ENCODE data around the gene SLC6A20. TPM values are rescaled to one million over a fixed set of nuclear protein-coding genes. Genes with fewer than 3 reads are reported as not detected.

Gene SLC6A20
- total RNA-seq, 1 donor from 2014 or later, result 0.75 TPM

DNA sequence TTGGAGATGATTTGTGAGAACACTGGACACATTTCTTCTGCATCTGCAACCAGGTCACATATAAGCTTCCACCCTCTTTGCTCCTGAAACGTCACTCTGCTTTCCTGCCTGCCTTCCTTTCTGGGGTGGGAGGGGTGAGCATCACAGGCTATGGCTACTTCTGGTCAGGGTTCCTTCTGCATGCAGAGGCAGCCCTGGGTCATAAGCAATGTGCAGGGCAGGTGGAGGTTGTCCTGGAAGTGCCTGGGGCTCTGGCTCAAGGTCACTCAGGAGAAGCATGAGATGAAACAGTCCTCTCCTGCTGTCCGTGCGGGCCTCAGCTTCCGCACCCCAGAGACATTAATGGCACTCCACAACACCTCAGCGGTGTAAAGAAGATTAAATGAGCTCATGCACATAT, 15.1 kb downstream of the SLC6A20 start:
- Histone ChIP-seq H3K4me3 (ENCODE audit: low read depth, low read length) (no peak overlapping the region), H3K27me3 (ENCODE audit: control insufficient read depth, insufficient read depth, low read length) (no peaks in the 10 kb centered on the region), H3K36me3 (ENCODE audit: control insufficient read depth, insufficient read depth, low read length) (no peaks in the 10 kb centered on the region)
- TF ChIP-seq, protein P1, sequence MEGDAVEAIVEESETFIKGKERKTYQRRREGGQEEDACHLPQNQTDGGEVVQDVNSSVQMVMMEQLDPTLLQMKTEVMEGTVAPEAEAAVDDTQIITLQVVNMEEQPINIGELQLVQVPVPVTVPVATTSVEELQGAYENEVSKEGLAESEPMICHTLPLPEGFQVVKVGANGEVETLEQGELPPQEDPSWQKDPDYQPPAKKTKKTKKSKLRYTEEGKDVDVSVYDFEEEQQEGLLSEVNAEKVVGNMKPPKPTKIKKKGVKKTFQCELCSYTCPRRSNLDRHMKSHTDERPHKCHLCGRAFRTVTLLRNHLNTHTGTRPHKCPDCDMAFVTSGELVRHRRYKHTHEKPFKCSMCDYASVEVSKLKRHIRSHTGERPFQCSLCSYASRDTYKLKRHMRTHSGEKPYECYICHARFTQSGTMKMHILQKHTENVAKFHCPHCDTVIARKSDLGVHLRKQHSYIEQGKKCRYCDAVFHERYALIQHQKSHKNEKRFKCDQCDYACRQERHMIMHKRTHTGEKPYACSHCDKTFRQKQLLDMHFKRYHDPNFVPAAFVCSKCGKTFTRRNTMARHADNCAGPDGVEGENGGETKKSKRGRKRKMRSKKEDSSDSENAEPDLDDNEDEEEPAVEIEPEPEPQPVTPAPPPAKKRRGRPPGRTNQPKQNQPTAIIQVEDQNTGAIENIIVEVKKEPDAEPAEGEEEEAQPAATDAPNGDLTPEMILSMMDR (IDR thresholded peaks at IDR 0.05; ENCODE audit: insufficient read depth, low read length, poor library complexity, severe bottlenecking), result no peak
- DNase-seq (ENCODE audit: low read depth), result no peak

DNA sequence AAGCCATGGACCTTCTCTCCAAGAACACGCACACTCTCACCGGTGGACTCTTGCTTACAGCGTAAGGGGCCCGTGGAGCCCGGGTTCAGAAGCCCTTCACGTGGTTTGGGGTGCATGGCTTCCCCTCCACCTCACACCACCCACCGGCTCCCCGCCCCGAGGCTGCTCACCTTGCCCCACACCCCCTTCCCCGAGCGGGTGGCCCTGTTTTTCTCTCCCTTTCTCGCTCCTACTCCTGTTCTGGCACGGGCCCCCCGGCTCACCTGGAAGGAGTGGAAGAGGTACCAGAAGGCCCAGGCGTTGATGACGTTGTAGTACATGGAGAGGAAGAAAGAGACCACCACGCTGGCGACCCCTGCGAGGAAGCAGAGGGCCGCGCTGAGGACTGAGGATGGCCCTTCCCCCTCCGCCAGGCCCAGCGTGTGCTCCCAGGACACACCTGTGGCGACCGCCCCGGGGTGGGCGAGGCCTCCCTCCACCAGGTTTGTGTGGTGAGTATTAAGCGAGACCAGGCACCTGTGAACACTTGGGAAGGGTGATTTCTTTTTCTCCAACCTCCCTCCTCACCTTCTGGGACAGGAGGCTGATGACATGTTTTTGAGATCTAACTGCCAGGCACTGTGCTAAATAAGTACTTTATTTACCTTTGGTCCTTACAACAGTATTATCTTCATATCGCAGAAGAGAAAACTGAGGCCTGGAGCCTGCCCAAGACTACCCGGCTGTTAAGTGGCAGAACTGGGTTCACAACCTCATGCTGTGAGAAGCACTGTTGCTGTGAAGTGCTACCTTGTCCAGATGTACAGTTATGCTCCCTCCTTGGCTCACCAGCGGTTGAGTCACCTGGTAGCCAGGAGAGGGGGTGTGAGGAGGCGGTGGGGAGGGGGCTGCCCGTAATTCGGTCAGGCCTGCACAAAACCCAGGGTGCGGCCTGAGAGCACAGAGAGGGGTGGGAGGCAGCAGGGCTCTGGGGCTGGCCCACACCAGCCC, 16.3 kb downstream of the SLC6A20 start:
- no peaks in the 10 kb centered on the region for H3K27me3 ChIP-seq (ENCODE audit: control insufficient read depth, insufficient read depth, low read length)
- no peak for DNase-seq (ENCODE audit: low read depth)
- H3K4me3 ChIP-seq (ENCODE audit: low read depth, low read length), result no peak overlapping the region
- TF ChIP-seq, protein P1 (IDR thresholded peaks at IDR 0.05; ENCODE audit: insufficient read depth, low read length, poor library complexity, severe bottlenecking), result no peak
- H3K36me3 ChIP-seq (ENCODE audit: control insufficient read depth, insufficient read depth, low read length), result no peaks in the 10 kb centered on the region

DNA sequence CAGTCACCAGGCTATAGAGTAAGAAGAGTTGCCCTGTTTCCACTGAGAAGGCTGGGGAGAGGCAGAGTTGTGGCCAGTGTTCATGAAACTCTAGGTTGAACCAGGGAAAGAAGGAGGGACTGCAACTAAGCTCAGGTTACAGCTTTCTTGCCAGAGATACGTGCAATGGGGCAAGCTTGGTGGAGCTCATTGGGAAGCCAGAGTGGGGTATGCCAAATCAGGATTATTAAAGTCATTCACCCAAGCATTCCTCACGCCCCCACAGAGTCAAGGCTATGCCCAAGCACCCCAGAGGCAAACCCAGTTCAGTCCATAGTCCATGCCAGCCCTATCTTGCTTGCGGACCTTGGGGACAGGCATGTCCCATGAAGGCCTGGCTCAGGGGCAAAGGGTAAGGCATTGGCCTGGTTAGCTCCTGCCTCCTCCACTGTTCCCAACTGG, 17.6 kb downstream of the SLC6A20 start:
- H3K27me3 ChIP-seq (ENCODE audit: control insufficient read depth, insufficient read depth, low read length), result no peaks in the 10 kb centered on the region
- no peaks in the 10 kb centered on the region for H3K36me3 ChIP-seq (ENCODE audit: control insufficient read depth, insufficient read depth, low read length)

DNA sequence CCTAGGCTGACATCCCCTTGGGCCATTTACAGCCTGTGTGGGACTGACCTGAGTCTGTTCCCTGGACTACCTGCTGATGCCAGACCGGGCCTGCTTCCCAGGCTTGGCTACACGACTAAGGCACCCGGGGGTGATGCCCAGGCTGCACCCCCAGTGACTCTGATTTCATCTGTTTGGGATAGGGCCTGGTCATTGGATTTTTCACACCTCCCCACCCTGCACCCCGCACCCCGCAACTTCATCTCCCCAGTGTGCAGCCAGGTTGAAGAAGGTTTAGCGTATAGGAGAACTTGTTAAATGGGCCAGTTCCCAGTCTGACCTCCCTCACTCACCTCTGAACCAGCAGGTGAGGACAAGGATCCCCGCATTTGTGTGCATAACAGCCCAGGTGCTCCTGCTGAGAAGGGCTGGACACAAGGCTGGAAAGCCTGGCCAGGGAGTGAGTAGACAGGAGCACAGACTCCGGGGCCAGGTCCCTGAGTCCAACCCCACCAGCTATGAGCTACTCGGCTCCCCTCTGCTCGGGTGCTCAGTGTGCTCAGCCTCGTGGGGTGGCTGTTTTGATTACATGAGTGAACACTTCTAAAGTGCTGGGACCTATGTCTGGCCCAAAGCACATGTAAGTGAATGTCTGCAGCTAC, 18.5 kb downstream of the SLC6A20 start:
- H3K4me3 ChIP-seq (ENCODE audit: low read depth, low read length), result no peak overlapping the region
- TF ChIP-seq, protein P1 (IDR thresholded peaks at IDR 0.05; ENCODE audit: insufficient read depth, low read length, poor library complexity, severe bottlenecking), result no peak
- DNase-seq (ENCODE audit: low read depth), result no peak
- H3K27me3 ChIP-seq (ENCODE audit: control insufficient read depth, insufficient read depth, low read length), result no peaks in the 10 kb centered on the region
- H3K36me3 ChIP-seq (ENCODE audit: control insufficient read depth, insufficient read depth, low read length), result no peaks in the 10 kb centered on the region

More for the DNA sequence above, 17.6 kb downstream of the SLC6A20 start:
- no peak for DNase-seq (ENCODE audit: low read depth)
- TF ChIP-seq, protein P1 (IDR thresholded peaks at IDR 0.05; ENCODE audit: insufficient read depth, low read length, poor library complexity, severe bottlenecking), result no peak
- H3K4me3 ChIP-seq (ENCODE audit: low read depth, low read length), result no peak overlapping the region

DNA sequence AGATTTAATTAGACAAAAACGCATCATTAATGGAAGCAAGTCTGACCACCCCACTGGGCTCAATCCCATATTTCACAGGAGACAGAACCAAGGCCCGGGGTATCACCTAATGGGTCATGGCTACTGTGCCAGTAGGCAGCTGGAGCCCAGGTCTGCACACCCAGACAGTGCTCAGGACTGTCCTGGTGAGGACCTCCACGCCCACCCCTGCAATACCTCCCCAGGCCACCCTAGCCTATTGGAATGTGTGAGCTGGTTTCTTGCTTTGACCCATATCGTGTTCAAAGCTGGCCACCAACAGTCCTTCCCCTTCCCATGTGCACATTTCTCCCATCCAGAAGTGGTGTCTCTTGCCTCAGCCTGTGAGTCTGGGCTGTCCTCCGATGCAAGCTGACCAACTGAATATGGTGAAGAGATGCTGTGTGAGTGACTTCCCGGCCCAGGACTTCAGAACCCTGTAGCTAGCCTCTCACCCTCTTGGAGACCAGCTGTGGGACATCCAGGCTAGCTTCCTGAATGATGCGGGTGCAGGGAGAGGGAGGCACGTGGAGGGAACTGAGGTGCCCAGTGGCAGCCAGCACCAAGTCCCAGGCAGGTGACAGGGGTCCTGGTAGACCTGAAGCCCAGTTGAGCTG, 19.1 kb downstream of the SLC6A20 start:
- no peak for DNase-seq (ENCODE audit: low read depth)
- Histone ChIP-seq H3K4me3 (ENCODE audit: low read depth, low read length) (no peak overlapping the region), H3K27me3 (ENCODE audit: control insufficient read depth, insufficient read depth, low read length) (no peaks in the 10 kb centered on the region), H3K36me3 (ENCODE audit: control insufficient read depth, insufficient read depth, low read length) (no peaks in the 10 kb centered on the region)
- TF ChIP-seq, protein P1 (IDR thresholded peaks at IDR 0.05; ENCODE audit: insufficient read depth, low read length, poor library complexity, severe bottlenecking), result no peak
